ENCODE measurements around the gene PREX1.
"Not testable (repeated sequence)": the region's sequence is repeated elsewhere in the genome, so short reads cannot be mapped to it uniquely, and the experiment has no call there.

Gene PREX1

DNA sequence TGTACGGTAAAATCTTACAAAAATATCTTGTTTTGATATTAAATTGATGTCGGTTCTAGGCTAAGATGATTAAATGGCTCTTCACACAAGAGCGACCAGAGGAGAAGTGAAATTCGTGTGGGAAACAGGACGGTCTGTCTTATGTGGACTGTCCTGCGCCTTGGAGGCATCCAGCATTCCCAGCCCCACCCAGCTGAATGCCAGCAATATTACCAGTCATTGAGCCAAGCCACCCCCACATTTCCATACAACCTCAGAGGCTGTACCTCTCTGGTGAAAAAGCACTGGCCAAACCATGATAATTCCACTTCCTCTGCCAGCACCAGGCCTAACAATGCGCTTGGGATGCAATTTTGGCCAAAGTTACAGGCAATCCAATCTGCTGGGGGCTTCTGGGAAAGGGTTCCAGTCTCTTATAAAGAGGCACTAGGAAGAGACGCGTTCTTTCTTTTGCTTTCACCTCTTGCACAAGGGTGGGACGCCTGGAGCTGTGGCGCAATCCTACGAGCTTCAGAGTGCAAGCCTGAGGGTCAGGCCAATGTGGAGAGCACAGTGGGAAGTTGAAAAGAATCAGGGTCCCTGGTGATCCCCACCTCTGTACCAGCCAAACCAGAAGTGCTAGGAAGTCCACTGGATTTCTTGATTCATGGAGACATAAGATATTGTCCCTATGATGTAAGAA lies 213.1 kb downstream of the PREX1 start:
- DNase-seq: no peak

GRCh38 chr20:48613926-48614325 lies 213.9 kb downstream of the PREX1 start:
- no peak for DNase-seq

GRCh38 chr20:48612335-48612734 lies 215.5 kb downstream of the PREX1 start:
- no peak for DNase-seq

- no peak for DNase-seq
These were observed 216.8 kb downstream of the PREX1 start for GRCh38 chr20:48610996-48611395.

GRCh38 chr20:48609491-48609978 lies 218.3 kb downstream of the PREX1 start:
- DNase-seq: no peak

DNA sequence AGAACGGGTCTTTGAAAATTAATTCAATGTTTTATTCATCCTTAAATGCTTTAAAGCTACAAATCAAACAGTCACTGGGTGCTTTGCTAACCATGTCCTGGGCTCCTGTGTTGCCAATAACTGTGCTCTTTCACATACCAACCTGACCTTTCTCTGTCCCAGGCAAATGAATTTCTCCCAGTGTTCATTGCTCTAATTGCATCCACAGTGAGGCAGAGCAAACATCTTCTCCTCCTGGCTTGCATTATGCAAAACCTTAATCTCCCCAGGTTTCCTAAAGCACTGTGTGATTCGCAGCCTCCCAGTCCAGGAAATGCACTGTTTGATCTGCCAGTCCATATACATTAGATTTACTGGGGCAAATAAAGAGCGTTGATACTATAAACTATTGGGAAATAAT lies 219.0 kb downstream of the PREX1 start:
- no peak for DNase-seq

GRCh38 chr20:48607544-48607865 lies 220.3 kb downstream of the PREX1 start:
- no peak for DNase-seq

GRCh38 chr20:48606841-48607543 lies 220.8 kb downstream of the PREX1 start:
- no peak for DNase-seq

DNA sequence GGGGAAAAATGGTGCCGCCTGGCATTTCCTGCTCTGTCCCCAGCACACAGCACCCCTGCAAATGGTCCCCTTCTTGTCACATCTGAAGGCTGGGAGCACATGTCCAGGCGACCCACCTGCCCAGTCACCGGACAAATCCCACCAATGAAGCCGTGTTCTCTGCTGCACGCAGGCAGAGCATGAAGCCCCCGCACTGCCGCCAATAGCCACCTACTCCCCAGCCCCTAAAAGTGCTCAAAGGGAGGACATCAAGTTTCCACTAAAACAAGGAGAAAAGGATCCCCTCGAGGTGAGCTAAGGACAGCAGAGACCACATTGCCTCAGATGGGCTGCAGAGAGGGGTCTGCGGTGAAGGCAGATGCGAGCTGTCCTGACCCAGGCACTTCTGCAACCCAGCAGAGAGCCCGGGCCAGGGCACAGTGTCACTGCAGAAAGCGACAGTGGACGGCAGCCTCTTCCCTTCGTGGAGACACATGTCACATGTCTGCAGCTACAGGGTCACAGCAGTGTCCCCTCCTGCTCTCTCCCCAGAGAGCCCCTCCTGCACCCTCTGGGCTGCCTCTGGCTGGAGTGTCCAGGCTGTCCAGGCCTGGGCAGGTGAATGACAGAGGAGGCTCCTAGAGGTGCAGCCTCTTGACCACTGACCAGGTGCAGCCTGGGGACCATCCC lies 221.5 kb downstream of the PREX1 start:
- no peak for DNase-seq

GRCh38 chr20:48605364-48606171 lies 222.2 kb downstream of the PREX1 start:
- DNase-seq: no peak

DNA sequence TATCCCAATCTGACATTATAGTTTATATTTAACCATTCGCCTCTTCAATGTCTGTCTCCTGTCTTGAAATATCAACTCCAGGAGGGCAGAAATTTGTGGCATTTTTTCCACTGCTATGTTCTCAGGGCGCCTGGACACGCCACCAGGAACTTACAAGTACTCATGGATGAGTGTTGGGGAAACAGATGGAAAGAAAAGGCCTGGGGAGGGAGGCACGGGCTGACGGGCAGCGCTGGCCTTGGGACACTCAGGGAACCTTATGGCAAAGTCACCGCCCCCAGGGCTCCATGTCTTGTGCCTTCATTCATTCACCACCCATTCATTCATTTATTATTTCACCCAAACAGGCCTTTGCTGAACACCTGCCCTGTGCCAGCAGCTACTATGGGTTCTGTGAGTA lies 222.9 kb downstream of the PREX1 start:
- DNase-seq: no peak

DNA sequence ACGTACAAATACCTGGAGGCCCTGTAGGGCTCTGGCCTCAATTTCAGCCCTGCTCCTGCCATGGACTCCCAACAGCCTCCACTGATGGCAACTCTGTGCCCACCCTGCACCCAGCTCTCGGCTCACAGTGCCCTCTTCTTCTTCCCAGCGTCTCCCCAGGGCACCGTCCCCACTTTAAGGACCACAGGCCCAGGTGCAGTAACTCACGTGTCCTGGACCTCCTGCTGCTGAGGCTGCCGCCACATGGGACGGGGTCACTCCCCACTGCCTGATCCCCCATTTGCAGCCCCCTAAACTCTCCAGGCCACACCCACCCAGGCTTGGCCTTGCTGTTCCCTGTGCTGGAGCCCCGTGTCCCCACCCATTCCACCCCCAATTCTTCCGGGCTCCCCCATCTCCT lies 223.4 kb downstream of the PREX1 start:
- no peak for DNase-seq

DNA sequence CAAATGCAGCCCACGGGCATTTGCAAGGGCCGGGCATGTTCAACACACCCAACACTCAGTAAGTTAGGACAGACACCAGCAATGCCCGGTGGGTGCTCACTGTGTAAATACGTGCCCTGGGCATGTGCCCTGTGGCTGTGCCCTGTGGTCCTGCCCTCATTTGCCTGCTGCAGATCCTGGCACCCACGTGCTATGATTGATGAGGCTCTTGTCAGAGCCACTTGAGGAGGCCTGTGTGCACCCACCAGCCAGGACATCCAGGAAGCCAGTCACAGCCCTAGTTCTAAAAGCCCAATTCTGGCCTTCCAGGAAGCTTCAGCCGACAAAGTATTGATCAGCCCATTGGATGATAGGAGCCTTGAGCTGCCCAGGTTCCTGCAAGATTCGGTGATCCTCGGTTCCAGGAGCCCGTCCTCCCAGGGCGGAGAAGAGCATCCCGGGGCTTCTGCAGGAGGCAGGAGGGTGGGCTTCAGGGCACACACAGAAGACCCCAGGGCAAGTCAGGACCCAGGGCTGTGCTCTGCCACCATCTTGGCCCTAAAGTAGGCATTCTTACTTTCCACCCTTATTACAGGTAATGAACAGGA lies 223.9 kb downstream of the PREX1 start:
- DNase-seq: no peak

GRCh38 chr20:48603116-48603818 lies 224.5 kb downstream of the PREX1 start:
- DNase-seq: no peak

GRCh38 chr20:48601798-48602197 lies 226.0 kb downstream of the PREX1 start:
- no peak for DNase-seq

DNA sequence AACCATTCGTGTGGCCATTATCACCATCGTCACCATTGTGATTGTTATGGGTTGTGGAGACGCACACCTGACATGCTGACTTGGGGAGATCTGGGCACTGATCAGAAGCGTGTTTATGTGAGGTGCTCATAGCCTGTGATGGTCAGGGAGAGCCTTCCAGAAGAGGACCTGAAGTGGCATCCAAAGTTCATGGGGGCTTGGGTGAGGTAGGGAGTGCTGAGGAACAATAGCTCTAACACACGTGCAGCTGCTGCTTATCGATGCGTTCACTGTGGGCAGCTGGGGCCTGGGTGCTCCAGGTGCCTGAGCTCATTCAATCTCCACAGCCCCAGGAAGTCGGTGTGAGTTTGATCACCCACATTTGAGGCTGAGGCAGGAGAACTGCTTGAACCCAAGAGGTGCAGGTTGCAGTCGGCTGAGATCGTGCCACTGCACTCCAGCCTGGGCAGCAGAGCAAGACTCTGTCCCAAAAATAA lies 227.3 kb downstream of the PREX1 start:
- DNase-seq: no peak

DNA sequence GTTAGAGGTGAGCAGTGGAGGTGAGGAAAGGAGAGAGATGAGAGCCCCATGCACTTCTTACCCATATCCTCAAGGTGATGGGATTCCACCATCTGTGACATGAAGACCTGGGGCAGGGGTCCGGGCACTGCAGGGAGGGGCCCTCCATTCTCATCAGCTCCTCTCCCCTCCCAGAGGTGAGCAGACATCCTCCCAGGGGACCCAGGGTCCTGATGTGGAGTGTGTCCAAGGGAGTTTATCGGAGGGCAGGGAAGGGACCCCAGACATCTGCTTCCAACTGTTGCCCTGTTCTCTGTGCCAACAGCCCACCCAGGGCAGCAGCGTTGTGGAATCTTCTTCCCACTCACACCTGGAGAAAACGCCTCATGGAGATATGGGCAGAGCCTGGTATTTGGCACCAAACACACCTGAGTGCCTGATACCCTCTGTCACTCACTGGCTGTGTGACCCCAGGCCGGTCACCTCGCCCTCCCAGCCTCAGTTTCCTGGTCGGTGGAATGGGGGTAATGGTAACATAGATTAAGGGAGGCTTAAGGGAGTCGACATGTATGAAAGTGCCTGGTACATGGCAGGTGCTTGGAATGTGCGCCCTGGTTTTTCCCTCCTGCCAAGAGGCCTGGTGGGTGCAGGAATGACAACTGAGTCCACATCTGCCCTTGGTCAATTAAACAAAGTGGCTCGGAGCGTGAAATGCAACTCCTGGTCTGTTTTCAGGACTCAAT lies 227.9 kb downstream of the PREX1 start:
- no peak for DNase-seq

DNA sequence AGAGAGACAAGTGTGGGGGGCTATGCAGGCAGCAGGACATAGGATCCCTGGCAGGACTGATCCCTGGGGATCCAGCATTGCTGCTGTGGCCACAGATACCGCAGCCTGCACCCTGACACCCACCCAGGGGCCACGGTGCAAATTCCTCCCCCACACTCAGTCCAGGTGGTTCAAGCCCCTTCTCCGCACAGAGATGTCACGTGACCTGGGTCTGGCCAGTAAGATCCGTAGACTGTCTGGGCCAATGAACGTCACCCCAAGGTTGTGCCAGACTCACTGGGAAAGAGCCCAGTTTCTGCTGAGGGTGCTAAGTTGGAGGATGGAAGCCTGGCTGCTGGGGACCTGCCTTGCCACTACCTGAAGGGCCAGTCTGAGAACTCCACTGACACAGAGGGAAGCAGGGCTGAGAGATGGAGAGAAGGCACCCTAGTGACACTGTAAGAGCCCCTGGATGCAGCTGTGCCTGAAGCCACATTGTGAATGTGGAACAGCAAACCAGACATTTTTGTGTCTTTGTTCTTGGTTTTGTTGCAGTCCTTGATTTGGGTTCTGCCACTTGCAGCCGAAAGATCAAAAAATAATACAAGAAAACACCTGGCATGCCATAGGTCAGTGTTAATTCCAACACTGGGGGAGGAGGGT lies 228.6 kb downstream of the PREX1 start:
- no peak for DNase-seq

GRCh38 chr20:48598303-48598941 lies 229.4 kb downstream of the PREX1 start:
- DNase-seq: not testable (repeated sequence)
